Epithelial cell of proximal tubule (primary cell): ENCODE measurements around the gene CPVL. TPM values are rescaled to one million over a fixed set of nuclear protein-coding genes. Genes with fewer than 3 reads are reported as not detected.

Experiments
- DNase-seq: peaks from one replicate; pipeline ENCODE4 v3.0.0-alpha.2; 2011; ENCODE audit warnings: low read depth
- H3K4me3 ChIP-seq: 2 replicates; pipeline ENCODE4 v1.5.1; 2011; ENCODE audit warnings: low read depth, mild to moderate bottlenecking, low read length
- total RNA-seq: library from RNA; depleted of rRNA; stranded (reverse); fragments of >200 nt; gene quantifications from 2 replicates; pipeline ENCODE4 v1.2.3, GENCODE V29; 2015
- TF ChIP-seq, protein P1 (sequence below): conservative IDR thresholded peaks from 2 replicates; pipeline ENCODE4 v1.5.1; 2012; ENCODE audit warnings: low read depth, mild to moderate bottlenecking, low read length

CPVL gene
- total RNA-seq, 1 donor from 2014 or later, result 12.0 TPM

- H3K4me3 ChIP-seq, result no peak overlapping the region
- no peak for DNase-seq
- TF ChIP-seq, protein P1, sequence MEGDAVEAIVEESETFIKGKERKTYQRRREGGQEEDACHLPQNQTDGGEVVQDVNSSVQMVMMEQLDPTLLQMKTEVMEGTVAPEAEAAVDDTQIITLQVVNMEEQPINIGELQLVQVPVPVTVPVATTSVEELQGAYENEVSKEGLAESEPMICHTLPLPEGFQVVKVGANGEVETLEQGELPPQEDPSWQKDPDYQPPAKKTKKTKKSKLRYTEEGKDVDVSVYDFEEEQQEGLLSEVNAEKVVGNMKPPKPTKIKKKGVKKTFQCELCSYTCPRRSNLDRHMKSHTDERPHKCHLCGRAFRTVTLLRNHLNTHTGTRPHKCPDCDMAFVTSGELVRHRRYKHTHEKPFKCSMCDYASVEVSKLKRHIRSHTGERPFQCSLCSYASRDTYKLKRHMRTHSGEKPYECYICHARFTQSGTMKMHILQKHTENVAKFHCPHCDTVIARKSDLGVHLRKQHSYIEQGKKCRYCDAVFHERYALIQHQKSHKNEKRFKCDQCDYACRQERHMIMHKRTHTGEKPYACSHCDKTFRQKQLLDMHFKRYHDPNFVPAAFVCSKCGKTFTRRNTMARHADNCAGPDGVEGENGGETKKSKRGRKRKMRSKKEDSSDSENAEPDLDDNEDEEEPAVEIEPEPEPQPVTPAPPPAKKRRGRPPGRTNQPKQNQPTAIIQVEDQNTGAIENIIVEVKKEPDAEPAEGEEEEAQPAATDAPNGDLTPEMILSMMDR, result no peak
Measured at GRCh38 chr7:29170781-29171180, 24.4 kb upstream of the CPVL start.

GRCh38 chr7:29167721-29168120, 21.4 kb upstream of the CPVL start:
- TF ChIP-seq, protein P1, result no peak
- H3K4me3 ChIP-seq, result no peak overlapping the region
- peak; percentile 65 for DNase-seq

- TF ChIP-seq, protein P1, result no peak
- no peak for DNase-seq
- no peak overlapping the region for H3K4me3 ChIP-seq
Measured at GRCh38 chr7:29163854-29164253, 17.5 kb upstream of the CPVL start.

DNA sequence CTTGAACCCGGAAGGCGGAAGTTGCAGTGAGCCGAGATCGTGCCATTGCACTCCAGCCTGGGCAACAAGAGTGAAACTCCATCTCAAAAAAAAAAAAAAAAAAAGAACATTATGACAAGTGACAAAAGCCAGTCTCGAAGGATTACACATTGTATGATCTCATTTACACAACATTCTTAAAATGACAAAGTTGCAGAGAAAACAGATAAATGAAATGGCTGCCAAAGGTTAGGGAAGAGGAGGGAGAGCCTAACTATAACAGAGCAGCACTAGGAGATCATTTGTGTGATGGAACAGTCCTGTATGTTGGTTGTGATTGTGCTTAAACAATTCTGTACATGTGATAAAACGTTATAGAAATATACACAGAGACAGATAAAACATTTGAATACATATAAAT, 16.2 kb upstream of the CPVL start:
- no peak overlapping the region for H3K4me3 ChIP-seq
- TF ChIP-seq, protein P1, result no peak
- no peak for DNase-seq

DNA sequence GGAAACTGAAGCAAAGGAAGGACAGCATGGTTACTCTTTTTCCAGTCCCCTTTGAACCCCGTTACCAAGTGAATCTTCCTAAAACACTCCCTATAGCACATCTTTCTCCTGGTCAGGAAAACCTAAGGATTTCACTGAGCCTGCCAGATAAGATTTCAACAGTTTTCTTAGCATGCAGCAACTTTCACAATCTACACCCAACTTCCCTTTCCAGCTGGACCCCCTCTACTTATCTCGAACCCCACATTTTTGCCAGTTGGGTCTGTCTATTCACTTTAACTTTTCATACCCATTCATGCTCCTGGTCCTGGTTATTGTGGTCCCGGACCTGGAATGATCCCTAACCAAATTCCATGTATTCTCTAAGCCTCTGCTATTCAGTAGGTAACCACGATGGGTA, 14.9 kb upstream of the CPVL start:
- DNase-seq, result no peak
- no peak overlapping the region for H3K4me3 ChIP-seq
- TF ChIP-seq, protein P1, result no peak

DNA sequence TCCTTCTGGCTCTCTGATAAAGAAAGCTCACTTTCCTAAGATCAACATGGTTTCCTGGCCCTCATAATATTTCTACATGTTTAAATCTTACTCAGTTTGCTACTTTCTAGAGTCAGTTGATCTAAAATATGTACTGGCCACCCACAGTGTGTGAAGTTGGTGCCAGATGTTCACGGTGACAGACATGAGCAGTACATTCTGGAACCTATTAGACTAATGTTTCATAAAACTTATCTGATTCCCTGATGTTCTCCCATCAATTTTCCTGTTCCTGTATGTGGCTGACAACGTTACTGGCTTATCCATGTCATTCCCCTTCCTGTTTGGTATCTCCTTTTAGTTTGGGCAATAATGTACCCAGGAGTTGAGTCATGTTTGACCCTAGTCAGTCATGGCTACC, 13.7 kb upstream of the CPVL start:
- TF ChIP-seq, protein P1, result no peak
- H3K4me3 ChIP-seq, result no peak overlapping the region
- no peak for DNase-seq

- TF ChIP-seq, protein P1, result no peak
- DNase-seq, result no peak
- H3K4me3 ChIP-seq, result no peak overlapping the region
Measured at GRCh38 chr7:29158795-29159423, 12.6 kb upstream of the CPVL start.
